OCI-LY3 (cell line): ENCODE data around the gene PCSK2.

ENCODE experiments used
- H2AFZ ChIP-seq: fragments of 200-600, 300-600 bp; shearing (Covaris generic); 2 replicates; pipeline ENCODE4 v1.6.0; 2014; ENCODE audit warnings: antibody characterized with exemption, low read depth, low read length
- H3K27ac ChIP-seq: fragments of 200-600, 300-600 bp; sonication (generic); 2 replicates; pipeline ENCODE4 v1.5.1; 2014; ENCODE audit warnings: mild to moderate bottlenecking, low read length, moderate library complexity, mixed read lengths
- H3K27me3 ChIP-seq: fragments of 200-600, 300-600 bp; sonication (generic); 2 replicates; pipeline ENCODE4 v1.6.1; 2014; ENCODE audit warnings: low read depth, low read length, mixed read lengths
- H3K36me3 ChIP-seq: fragments of 200-600, 300-600 bp; sonication (generic); replicated peaks from 2 replicates; pipeline ENCODE3; 2014; ENCODE audit warnings: low read depth, low read length, mixed read lengths
- H3K4me1 ChIP-seq: fragments of 300-600, 200-600 bp; sonication (generic); 2 replicates; pipeline ENCODE4 v1.6.1; 2014; ENCODE audit warnings: low read length, mixed read lengths
- H3K4me2 ChIP-seq: fragments of 200-600, 300-600 bp; sonication (generic); 2 replicates; pipeline ENCODE4 v1.6.1; 2014; ENCODE audit warnings: low read length, mixed read lengths
- H3K4me3 ChIP-seq: fragments of 300-600, 200-600 bp; sonication (generic); 2 replicates; pipeline ENCODE4 v1.5.1; 2014; ENCODE audit warnings: antibody characterized with exemption, mild to moderate bottlenecking, low read length, moderate library complexity
- H3K79me2 ChIP-seq: fragments of 300-600, 200-600 bp; shearing (Covaris generic); 2 replicates; pipeline ENCODE4 v1.6.1; 2014; ENCODE audit warnings: mild to moderate bottlenecking, low read length, mixed read lengths
- H3K9ac ChIP-seq: fragments of 300-600, 200-600 bp; shearing (Covaris generic); 2 replicates; pipeline ENCODE4 v1.6.0; 2014; ENCODE audit warnings: mild to moderate bottlenecking, low read length, moderate library complexity
- H3K9me3 ChIP-seq: fragments of 200-600, 300-600 bp; shearing (Covaris generic); 2 replicates; pipeline ENCODE4 v1.6.1; 2014; ENCODE audit warnings: low read length, mixed read lengths; ENCODE audit not compliant: insufficient read depth
- H4K20me1 ChIP-seq: fragments of 200-600, 300-600 bp; sonication (generic); 2 replicates; pipeline ENCODE4 v1.6.1; 2016; ENCODE audit warnings: low read length, mixed read lengths; ENCODE audit not compliant: insufficient read depth
- EZH2phosphoT487 ChIP-seq: fragments of 200-600 bp; shearing (Covaris generic); IDR thresholded peaks from 2 replicates; pipeline ENCODE4 v1.6.1; 2018; ENCODE audit warnings: antibody characterized with exemption, mixed run types, low read depth
- TF ChIP-seq, protein P1 (sequence below): fragments of 200-600, 300-600 bp; sonication (generic); IDR thresholded peaks from 2 replicates; pipeline ENCODE4 v1.5.1; 2014; ENCODE audit warnings: antibody characterized with exemption, low read length, low read depth

PCSK2 gene

DNA sequence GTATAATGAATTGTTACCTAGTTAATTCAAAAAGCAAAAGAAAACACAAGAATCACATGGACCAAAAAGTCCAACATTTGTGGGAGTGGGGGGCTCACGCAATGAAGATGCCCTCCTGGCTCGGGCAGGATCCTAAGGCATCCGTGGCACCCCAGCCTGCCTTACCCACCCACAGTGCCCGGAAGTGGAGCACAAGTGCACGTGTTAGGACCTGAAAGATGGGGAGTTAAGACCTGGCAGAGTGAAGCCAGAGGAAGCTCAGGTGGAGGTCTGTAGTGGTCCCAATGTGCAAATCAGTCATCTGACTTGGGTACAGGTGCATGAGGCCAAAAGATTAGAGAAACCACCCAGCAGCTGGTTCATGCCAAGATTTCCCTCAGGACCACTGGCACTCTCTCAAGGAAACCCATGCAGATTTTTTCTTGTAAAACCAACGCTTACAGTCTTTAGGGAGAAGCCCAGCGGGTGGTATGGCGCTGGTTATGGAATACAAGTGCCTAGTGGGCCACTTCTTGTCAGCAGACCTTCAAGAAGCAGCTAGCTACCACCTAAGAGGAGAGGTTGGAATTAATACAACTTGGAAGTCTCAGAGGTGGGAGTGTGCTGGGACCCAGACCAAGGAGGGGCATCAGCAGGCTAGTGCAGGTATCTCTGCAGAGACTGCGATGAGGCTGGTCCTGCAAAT lies 262.2 kb downstream of the PCSK2 start:
- H3K4me1 ChIP-seq, result no peaks in the 10 kb centered on the region
- no peaks in the 10 kb centered on the region for H3K9me3 ChIP-seq
- TF ChIP-seq, protein P1, sequence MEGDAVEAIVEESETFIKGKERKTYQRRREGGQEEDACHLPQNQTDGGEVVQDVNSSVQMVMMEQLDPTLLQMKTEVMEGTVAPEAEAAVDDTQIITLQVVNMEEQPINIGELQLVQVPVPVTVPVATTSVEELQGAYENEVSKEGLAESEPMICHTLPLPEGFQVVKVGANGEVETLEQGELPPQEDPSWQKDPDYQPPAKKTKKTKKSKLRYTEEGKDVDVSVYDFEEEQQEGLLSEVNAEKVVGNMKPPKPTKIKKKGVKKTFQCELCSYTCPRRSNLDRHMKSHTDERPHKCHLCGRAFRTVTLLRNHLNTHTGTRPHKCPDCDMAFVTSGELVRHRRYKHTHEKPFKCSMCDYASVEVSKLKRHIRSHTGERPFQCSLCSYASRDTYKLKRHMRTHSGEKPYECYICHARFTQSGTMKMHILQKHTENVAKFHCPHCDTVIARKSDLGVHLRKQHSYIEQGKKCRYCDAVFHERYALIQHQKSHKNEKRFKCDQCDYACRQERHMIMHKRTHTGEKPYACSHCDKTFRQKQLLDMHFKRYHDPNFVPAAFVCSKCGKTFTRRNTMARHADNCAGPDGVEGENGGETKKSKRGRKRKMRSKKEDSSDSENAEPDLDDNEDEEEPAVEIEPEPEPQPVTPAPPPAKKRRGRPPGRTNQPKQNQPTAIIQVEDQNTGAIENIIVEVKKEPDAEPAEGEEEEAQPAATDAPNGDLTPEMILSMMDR, result no peak
- H2AFZ ChIP-seq, result no peak overlapping the region
- H3K36me3 ChIP-seq, result no peaks in the 10 kb centered on the region
- H3K27me3 ChIP-seq, result peaks cover 17% of the 10 kb centered on the region; the same call in 1 of the 2 replicates
- H3K79me2 ChIP-seq, result no peaks in the 10 kb centered on the region
- H3K4me2 ChIP-seq, result no peak overlapping the region
- no peak overlapping the region for H3K4me3 ChIP-seq
- no peak overlapping the region for H3K9ac ChIP-seq
- H3K27ac ChIP-seq, result no peak overlapping the region
- H4K20me1 ChIP-seq, result no peaks in the 10 kb centered on the region

DNA sequence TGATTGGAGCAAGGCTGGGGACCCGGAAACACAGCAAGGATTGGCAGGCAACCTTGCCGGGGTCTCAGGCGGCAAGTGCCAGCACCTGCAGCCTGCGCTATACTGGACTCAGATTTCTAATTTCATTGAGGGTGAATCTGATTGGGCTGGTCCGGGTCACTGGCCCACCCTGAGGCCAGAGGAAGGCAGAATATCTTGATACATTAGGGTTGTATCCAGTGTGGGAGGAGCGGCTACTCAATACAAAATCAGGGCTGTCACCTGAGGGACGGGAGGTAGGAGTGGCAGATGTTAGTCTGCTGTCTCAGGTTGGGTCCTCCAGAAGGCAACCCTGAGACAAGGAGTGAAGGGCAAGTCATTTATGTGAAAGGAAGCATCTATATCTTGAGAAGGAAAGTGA lies 263.7 kb downstream of the PCSK2 start:
- Histone ChIP-seq H3K9me3 (no peaks in the 10 kb centered on the region), H3K27me3 (peaks cover 21% of the 10 kb centered on the region), H3K79me2 (no peaks in the 10 kb centered on the region), H4K20me1 (no peaks in the 10 kb centered on the region), H3K4me2 (no peak overlapping the region), H3K36me3 (no peaks in the 10 kb centered on the region), H3K27ac (no peak overlapping the region), H3K4me3 (no peak overlapping the region), H3K4me1 (no peaks in the 10 kb centered on the region), H2AFZ (no peak overlapping the region), H3K9ac (no peak overlapping the region)
- TF ChIP-seq EZH2phosphoT487, result no peak
- TF ChIP-seq, protein P1, result no peak

DNA sequence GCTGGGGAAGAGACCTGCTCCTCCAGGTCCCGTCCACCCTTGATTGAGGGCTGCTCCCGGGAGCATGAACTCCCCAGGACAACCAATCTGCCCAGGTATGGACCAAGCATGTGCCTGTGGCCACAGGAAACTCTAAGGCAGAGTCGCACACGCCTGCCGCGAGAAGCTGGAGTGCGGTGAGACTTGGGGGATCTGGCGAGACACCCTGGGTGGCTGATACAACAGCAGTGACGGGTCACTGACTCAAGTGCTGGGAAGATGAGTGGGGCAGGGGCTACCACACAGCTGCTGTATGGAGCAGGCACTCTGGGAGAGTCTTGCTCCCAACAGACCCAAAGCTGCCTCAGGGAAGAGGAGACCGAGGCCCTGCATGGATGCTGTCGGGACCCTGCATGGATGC lies 264.2 kb downstream of the PCSK2 start:
- H3K9me3 ChIP-seq, result no peaks in the 10 kb centered on the region
- no peak overlapping the region for H2AFZ ChIP-seq
- peaks cover 19% of the 10 kb centered on the region for H3K27me3 ChIP-seq
- no peak overlapping the region for H3K4me2 ChIP-seq
- H3K27ac ChIP-seq, result no peak overlapping the region
- TF ChIP-seq, protein P1, result no peak
- H4K20me1 ChIP-seq, result no peaks in the 10 kb centered on the region
- no peak overlapping the region for H3K9ac ChIP-seq
- H3K36me3 ChIP-seq, result no peaks in the 10 kb centered on the region
- no peak overlapping the region for H3K4me3 ChIP-seq
- H3K79me2 ChIP-seq, result no peaks in the 10 kb centered on the region
- no peaks in the 10 kb centered on the region for H3K4me1 ChIP-seq

DNA sequence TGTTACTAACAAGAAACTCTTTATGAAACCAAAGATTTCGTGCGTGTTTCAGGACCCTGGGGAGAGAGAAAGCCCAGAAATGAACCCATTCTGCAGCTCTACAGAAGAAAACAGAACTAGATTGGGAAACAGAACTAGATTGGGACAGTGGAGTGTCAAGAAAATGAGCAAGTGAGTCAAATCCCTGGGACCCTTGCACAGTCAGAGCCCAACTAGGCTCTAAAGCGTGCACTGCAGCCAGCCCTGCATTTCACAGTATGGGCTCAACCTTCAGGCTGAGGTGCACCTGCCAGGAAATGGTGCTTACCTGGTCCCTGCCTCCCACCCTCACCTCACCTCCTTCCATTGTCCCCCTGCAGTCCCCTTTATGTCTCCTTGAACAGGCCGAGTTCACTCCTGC lies 264.6 kb downstream of the PCSK2 start:
- Histone ChIP-seq H3K9ac (no peak overlapping the region), H3K36me3 (no peaks in the 10 kb centered on the region), H3K9me3 (no peaks in the 10 kb centered on the region), H3K4me3 (no peak overlapping the region), H3K4me1 (no peaks in the 10 kb centered on the region), H4K20me1 (no peaks in the 10 kb centered on the region), H2AFZ (no peak overlapping the region), H3K27me3 (peaks cover 14% of the 10 kb centered on the region), H3K27ac (no peak overlapping the region), H3K79me2 (no peaks in the 10 kb centered on the region), H3K4me2 (no peak overlapping the region)
- TF ChIP-seq, protein P1, result no peak
